8988T (cell line): ENCODE results near the gene NACA2.

Experiments used
- DNase-seq: peaks from one replicate; pipeline ENCODE4 v3.0.0; 2011

The NACA2 gene

GRCh38 chr17:61543786-61544415, 47.1 kb downstream of the NACA2 start:
- DNase-seq = no peak

GRCh38 chr17:61542027-61542426, 49.0 kb downstream of the NACA2 start:
- DNase-seq = no peak

GRCh38 chr17:61540874-61541273, 50.1 kb downstream of the NACA2 start:
- no peak for DNase-seq
